ENCODE results near the gene ITGA7.

DNA sequence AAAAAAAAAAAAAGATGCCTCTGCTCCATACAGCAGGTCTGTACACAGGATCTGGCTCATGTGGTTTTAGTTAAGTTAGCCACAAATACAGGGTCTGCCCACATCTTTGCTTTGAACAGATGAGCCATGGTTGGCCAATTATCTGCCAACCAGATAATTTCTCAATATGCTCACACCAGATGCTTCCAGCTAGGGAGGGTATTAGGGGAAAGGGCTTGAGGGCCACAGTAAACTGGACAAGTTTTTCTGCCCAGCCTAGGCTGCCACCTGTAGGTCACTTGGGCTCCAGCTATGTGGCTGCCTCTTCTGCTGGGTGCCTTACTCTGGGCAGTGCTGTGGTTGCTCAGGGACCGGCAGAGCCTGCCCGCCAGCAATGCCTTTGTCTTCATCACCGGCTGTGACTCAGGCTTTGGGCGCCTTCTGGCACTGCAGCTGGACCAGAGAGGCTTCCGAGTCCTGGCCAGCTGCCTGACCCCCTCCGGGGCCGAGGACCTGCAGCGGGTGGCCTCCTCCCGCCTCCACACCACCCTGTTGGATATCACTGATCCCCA, 13.3 kb upstream of the ITGA7 start:
- TF ChIP-seq MAX (IDR thresholded peaks at IDR 0.05): peak; percentile 57
- TF ChIP-seq EP300 (IDR thresholded peaks at IDR 0.05; ENCODE audit: borderline replicate concordance): peak; percentile 53; the same call in 1 of the 2 replicates
- TF ChIP-seq YY1 (IDR thresholded peaks at IDR 0.05; ENCODE audit: low read depth): no peak; the same call in 1 of the 2 replicates
- TF ChIP-seq RAD21 (IDR thresholded peaks at IDR 0.05; ENCODE audit: low read depth): peak; percentile 84

All from Ishikawa (cell line).